Small intestine (tissue), 7 donors: ENCODE results near the gene LRRN4CL. TPM values are rescaled to one million over a fixed set of nuclear protein-coding genes. Genes with fewer than 3 reads are reported as not detected.
"Not testable (repeated sequence)": the region's sequence is repeated elsewhere in the genome, so short reads cannot be mapped to it uniquely, and the experiment has no call there.

Source experiments
- DNase-seq, 2 donors: peaks; one replicate each; pipeline versions ENCODE4 v3.0.0 to v3.0.0-alpha.2; 2013
- FAIRE-seq: peaks from 2 replicates; lab custom pipeline; 2012; peaks lifted over from hg19 to GRCh38; lab: Jason Lieb, UNC
- H3K27ac ChIP-seq, 3 donors: one replicate each; pipeline ENCODE4 v1.5.1; 2013; ENCODE audit warnings: low read length in 2 of 3, mild to moderate bottlenecking in 2 of 3, control low read depth in 1 of 3, inconsistent platforms in 1 of 3, low read depth in 1 of 3, moderate library complexity in 1 of 3
- H3K27me3 ChIP-seq, 3 donors: one replicate each; pipeline ENCODE4 v1.6.1; 2013; ENCODE audit warnings: low read length in 3 of 3, inconsistent platforms in 1 of 3; ENCODE audit not compliant: control insufficient read depth in 3 of 3, insufficient read depth in 3 of 3
- H3K36me3 ChIP-seq, 3 donors: one replicate each; pipeline ENCODE4 v1.6.1; 2013; ENCODE audit warnings: low read length in 3 of 3, inconsistent platforms in 1 of 3, low read depth in 1 of 3, mild to moderate bottlenecking in 1 of 3, moderate library complexity in 1 of 3; ENCODE audit not compliant: control insufficient read depth in 3 of 3, insufficient read depth in 2 of 3
- H3K4me1 ChIP-seq, 3 donors: one replicate each; pipeline ENCODE4 v1.6.1; 2013; ENCODE audit warnings: low read length in 2 of 3, inconsistent platforms in 1 of 3, low read depth in 1 of 3, mild to moderate bottlenecking in 1 of 3, moderate library complexity in 1 of 3; ENCODE audit not compliant: control insufficient read depth in 3 of 3, insufficient read depth in 2 of 3
- H3K4me3 ChIP-seq, 3 donors: one replicate each; pipeline ENCODE4 v1.5.1; 2013; ENCODE audit warnings: low read length in 3 of 3, control low read depth in 1 of 3, inconsistent platforms in 1 of 3, low read depth in 1 of 3, mild to moderate bottlenecking in 1 of 3, moderate library complexity in 1 of 3
- H3K9me3 ChIP-seq, 2 donors: one replicate each; pipeline ENCODE4 v1.6.1; 2013; ENCODE audit warnings: low read depth in 1 of 2, low read length in 1 of 2; ENCODE audit not compliant: control insufficient read depth in 2 of 2, insufficient read depth in 1 of 2
- WGBS, 3 donors: extraction: QIAGEN DNeasy Blood & Tissue Kit; methylation state at CpG; one replicate each; pipeline ENCODE4 v1.1.7; 2013; 5-methylcytosine and 5-hydroxymethylcytosine counted together
- polyA plus RNA-seq, 4 donors: library from polyadenylated mRNA; stranded (reverse) in 3 of 4; unstranded in 1 of 4; fragments of 200-250 nt in 3 of 4; fragments of 120-200 nt in 1 of 4; gene quantifications; one replicate each; pipeline versions ENCODE4 v1.2.1 to v1.2.3, GENCODE V29; 2013
- donor health status: healthy with polysubstance abuse.
- donor health status: control.
- donor health status: control.
- donor health status: Bipolar disorder and iron deficiency.
- donor health status: healthy.

Gene LRRN4CL
- polyA plus RNA-seq, 4 donors: 0.27 to 5.5 (median 0.55) TPM; not detected in 1

- H3K36me3 ChIP-seq: peaks cover 0 to 7% (median 2%) of the 10 kb centered on the region in 3 donors
- H3K4me3 ChIP-seq: no peak overlapping the region
- no peaks in the 10 kb centered on the region for H3K4me1 ChIP-seq
- H3K27me3 ChIP-seq: no peaks in the 10 kb centered on the region
- no peaks in the 10 kb centered on the region for H3K9me3 ChIP-seq
- no peak overlapping the region for H3K27ac ChIP-seq
- WGBS, 3 donors: 72 to 80% (median 79%) methylated on average over 11 of the region's 11 CpGs
- DNase-seq (no peak), FAIRE-seq (no peak)
Observed at GRCh38 chr11:62654297-62654696, 35.0 kb downstream of the LRRN4CL start.

- H3K4me3 ChIP-seq: peak overlapping the region; percentile 71 to 94 (median 91)
- peak overlapping the region; percentile 70 to 93 (median 86) for H3K27ac ChIP-seq
- DNase-seq (no peak), FAIRE-seq (no peak)
- H3K9me3 ChIP-seq: no peaks in the 10 kb centered on the region
- peaks cover 0 to under 1% (median 0%) of the 10 kb centered on the region in 3 donors for H3K4me1 ChIP-seq
- H3K27me3 ChIP-seq: no peaks in the 10 kb centered on the region
- 17 to 32% (median 21%) methylated on average over 16 of the region's 16 CpGs for WGBS, 3 donors
- peaks cover 0 to 26% (median 3%) of the 10 kb centered on the region in 3 donors for H3K36me3 ChIP-seq
Observed at GRCh38 chr11:62652161-62653006, 36.9 kb downstream of the LRRN4CL start.

- H3K4me1 ChIP-seq, DNase-seq, H3K9me3 ChIP-seq, H3K27me3 ChIP-seq, H3K27ac ChIP-seq, FAIRE-seq, H3K4me3 ChIP-seq: not testable (repeated sequence)
- 92 to 94% (median 92%) methylated on average over 12 of the region's 12 CpGs for WGBS, 3 donors
- peaks cover 0 to 31% (median 3%) of the 10 kb centered on the region in 3 donors for H3K36me3 ChIP-seq
Observed at GRCh38 chr11:62650283-62650682, 39.0 kb downstream of the LRRN4CL start.

GRCh38 chr11:62649486-62649885 lies 39.8 kb downstream of the LRRN4CL start:
- Histone ChIP-seq H3K36me3 (peaks cover 0 to 35% (median 3%) of the 10 kb centered on the region in 3 donors), H3K9me3 (no peaks in the 10 kb centered on the region), H3K4me3 (no peak overlapping the region), H3K4me1 (peaks cover 5 to 12% (median 6%) of the 10 kb centered on the region in 3 donors), H3K27me3 (no peaks in the 10 kb centered on the region), H3K27ac (no peak overlapping the region)
- FAIRE-seq (no peak), DNase-seq (no peak)
- 90 to 91% (median 91%) methylated on average over 11 of the region's 11 CpGs for WGBS, 3 donors

GRCh38 chr11:62648967-62649364 lies 40.4 kb downstream of the LRRN4CL start:
- Histone ChIP-seq H3K9me3 (no peaks in the 10 kb centered on the region), H3K27ac (no peak overlapping the region), H3K27me3 (no peaks in the 10 kb centered on the region), H3K36me3 (peaks cover 0 to 39% (median 3%) of the 10 kb centered on the region in 3 donors), H3K4me1 (peaks cover 5 to 17% (median 6%) of the 10 kb centered on the region in 3 donors), H3K4me3 (no peak overlapping the region)
- FAIRE-seq (no peak), DNase-seq (no peak)
- 91 to 94% (median 94%) methylated on average over 11 of the region's 11 CpGs for WGBS, 3 donors

GRCh38 chr11:62648185-62648966 lies 41.0 kb downstream of the LRRN4CL start:
- H3K27ac ChIP-seq: no peak overlapping the region
- no peak for FAIRE-seq

GRCh38 chr11:62647609-62648005 lies 41.7 kb downstream of the LRRN4CL start:
- no peak overlapping the region for H3K27ac ChIP-seq
- no peak for FAIRE-seq

More at GRCh38 chr11:62648185-62648966, 41.0 kb downstream of the LRRN4CL start:
- Histone ChIP-seq H3K36me3 (peaks cover 0 to 45% (median 3%) of the 10 kb centered on the region in 3 donors), H3K4me1 (peaks cover 5 to 17% (median 6%) of the 10 kb centered on the region in 3 donors), H3K4me3 (no peak overlapping the region), H3K9me3 (no peaks in the 10 kb centered on the region), H3K27me3 (no peaks in the 10 kb centered on the region)
- 91 to 94% (median 94%) methylated on average over 24 of the region's 24 CpGs for WGBS, 3 donors
- DNase-seq: no peak

More at GRCh38 chr11:62647609-62648005, 41.7 kb downstream of the LRRN4CL start:
- 85 to 88% (median 88%) methylated on average over 6 of the region's 6 CpGs for WGBS, 3 donors
- DNase-seq: no peak
- Histone ChIP-seq H3K9me3 (no peaks in the 10 kb centered on the region), H3K4me1 (peaks cover 5 to 17% (median 6%) of the 10 kb centered on the region in 3 donors), H3K4me3 (no peak overlapping the region), H3K36me3 (peaks cover 0 to 49% (median 3%) of the 10 kb centered on the region in 3 donors), H3K27me3 (no peaks in the 10 kb centered on the region)
